Psoas muscle (tissue), 8 donors: ENCODE measurements around the gene KDM4C. TPM values are rescaled to one million over a fixed set of nuclear protein-coding genes. Genes with fewer than 3 reads are reported as not detected.

Experiments used
- ATAC-seq, 4 donors: fragments of 200-7000 bp; cut with Tn5 transposase; one replicate each; pipeline ENCODE4 v1.9.1; 2020; ENCODE audit warnings: moderate library complexity in 3 of 4, mild to moderate bottlenecking in 2 of 4
- DNase-seq, 2 donors: peaks; one replicate each; pipeline ENCODE4 v3.0.0-alpha.2; 2020
- H3K27ac ChIP-seq: fragments of 200-600 bp; one replicate; pipeline ENCODE4 v1.8.0; 2022
- H3K27me3 ChIP-seq, 3 donors: fragments of 200-600 bp in 1 of 3; one replicate each; pipeline versions ENCODE4 v1.6.1 to v1.8.0; 2013 to 2022; ENCODE audit warnings: low read length in 2 of 3, mild to moderate bottlenecking in 2 of 3, moderate library complexity in 1 of 3; ENCODE audit not compliant: insufficient read depth in 3 of 3
- H3K36me3 ChIP-seq, 2 donors: fragments of 200-600 bp in 1 of 2; one replicate each; pipeline versions ENCODE4 v1.6.1 to v1.8.0; 2013 to 2022; ENCODE audit warnings: low read depth in 1 of 2, mild to moderate bottlenecking in 1 of 2, moderate library complexity in 1 of 2; ENCODE audit not compliant: insufficient read depth in 1 of 2
- H3K4me1 ChIP-seq: fragments of 200-600 bp; one replicate; pipeline ENCODE4 v1.8.0; 2022
- H3K4me3 ChIP-seq: fragments of 200-600 bp; one replicate; pipeline ENCODE4 v1.8.0; 2022; ENCODE audit warnings: mild to moderate bottlenecking
- H3K9me3 ChIP-seq: fragments of 200-600 bp; one replicate; pipeline ENCODE4 v1.8.0; 2022
- WGBS, 3 donors: extraction: QIAGEN DNeasy Blood & Tissue Kit; methylation state at CpG; one replicate each; pipeline versions ENCODE4 v1.1.6 to v1.1.7; 2013; 5-methylcytosine and 5-hydroxymethylcytosine counted together
- intact Hi-C, 2 donors: fragments of 100-400 bp; cut with DNase I; formaldehyde crosslinking; loops; one replicate each; pipeline versions ENCODE4 v1.11.0 to v1.14.2; 2022
- polyA plus RNA-seq, 3 donors: library from polyadenylated mRNA; stranded (reverse); fragments of 200-250 nt; gene quantifications; one replicate each; pipeline ENCODE4 v1.2.3, GENCODE V29; 2013
- total RNA-seq, 4 donors: library from RNA; stranded (reverse); fragmentation: NEBNext Ultra II Directional in 2 of 4; extraction: Animal tissue kit (Norgen Biotek cat#: 25700) in 2 of 4; gene quantifications; one replicate each; pipeline versions ENCODE4 v1.2.1 to v1.2.4, GENCODE V29; 2021 to 2023
- TF ChIP-seq, protein P1 (sequence below): fragments of 200-600 bp; IDR thresholded peaks from one replicate; pipeline ENCODE4 v1.8.0; 2022; ENCODE audit warnings: antibody characterized with exemption
- donor health status: healthy with polysubstance abuse.
- donor health status: DM: no; HTN: no; CAD: no; lungs with moderate emphysema.
- donor health status: Bipolar disorder and iron deficiency.
- donor health status: healthy.
- donor health status: DM: yes; HTN: yes; CAD: no.
- donor health status: DM: no; HTN: no; CAD: no.
- donor health status: DM: no; HTN: no; CAD: no.
- donor health status: DM: yes; HTN: yes; CAD: no.

KDM4C gene
- total and polyA plus RNA-seq, 7 donors = 2.7 to 13.0 (median 10.1) TPM

DNA sequence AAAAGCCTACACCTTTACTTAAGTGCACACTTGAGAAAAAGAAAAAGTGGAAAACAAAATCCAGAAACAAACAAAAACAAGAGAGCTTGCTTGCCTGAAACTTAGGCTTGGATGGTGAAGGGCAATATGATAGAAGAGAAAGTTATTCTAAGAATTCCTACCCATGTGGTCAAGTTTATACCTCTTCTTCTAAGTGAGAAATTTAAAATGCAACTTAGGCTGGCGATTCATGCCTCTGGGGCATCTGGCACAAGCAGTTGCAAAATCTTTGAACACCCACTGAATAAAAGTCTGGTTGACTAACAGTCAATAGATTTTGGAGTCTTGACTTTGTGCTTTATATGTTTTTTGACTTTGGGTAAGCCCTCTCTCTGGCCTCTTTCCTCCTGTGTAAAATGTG, 239.6 kb downstream of the KDM4C start:
- Histone ChIP-seq H3K36me3 (peaks cover 6 to 30% of the 10 kb centered on the region in 2 donors), H3K4me1 (no peaks in the 10 kb centered on the region), H3K27ac (no peak overlapping the region), H3K27me3 (no peaks in the 10 kb centered on the region), H3K4me3 (no peak overlapping the region), H3K9me3 (no peaks in the 10 kb centered on the region)
- WGBS, 3 donors = 75 to 88% (median 83%) methylated on average over 1 of the region's 1 CpG
- intact Hi-C loops = no loop called here
- TF ChIP-seq, protein P1, sequence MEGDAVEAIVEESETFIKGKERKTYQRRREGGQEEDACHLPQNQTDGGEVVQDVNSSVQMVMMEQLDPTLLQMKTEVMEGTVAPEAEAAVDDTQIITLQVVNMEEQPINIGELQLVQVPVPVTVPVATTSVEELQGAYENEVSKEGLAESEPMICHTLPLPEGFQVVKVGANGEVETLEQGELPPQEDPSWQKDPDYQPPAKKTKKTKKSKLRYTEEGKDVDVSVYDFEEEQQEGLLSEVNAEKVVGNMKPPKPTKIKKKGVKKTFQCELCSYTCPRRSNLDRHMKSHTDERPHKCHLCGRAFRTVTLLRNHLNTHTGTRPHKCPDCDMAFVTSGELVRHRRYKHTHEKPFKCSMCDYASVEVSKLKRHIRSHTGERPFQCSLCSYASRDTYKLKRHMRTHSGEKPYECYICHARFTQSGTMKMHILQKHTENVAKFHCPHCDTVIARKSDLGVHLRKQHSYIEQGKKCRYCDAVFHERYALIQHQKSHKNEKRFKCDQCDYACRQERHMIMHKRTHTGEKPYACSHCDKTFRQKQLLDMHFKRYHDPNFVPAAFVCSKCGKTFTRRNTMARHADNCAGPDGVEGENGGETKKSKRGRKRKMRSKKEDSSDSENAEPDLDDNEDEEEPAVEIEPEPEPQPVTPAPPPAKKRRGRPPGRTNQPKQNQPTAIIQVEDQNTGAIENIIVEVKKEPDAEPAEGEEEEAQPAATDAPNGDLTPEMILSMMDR = no peak
- DNase-seq = no peak
- no peak for ATAC-seq

DNA sequence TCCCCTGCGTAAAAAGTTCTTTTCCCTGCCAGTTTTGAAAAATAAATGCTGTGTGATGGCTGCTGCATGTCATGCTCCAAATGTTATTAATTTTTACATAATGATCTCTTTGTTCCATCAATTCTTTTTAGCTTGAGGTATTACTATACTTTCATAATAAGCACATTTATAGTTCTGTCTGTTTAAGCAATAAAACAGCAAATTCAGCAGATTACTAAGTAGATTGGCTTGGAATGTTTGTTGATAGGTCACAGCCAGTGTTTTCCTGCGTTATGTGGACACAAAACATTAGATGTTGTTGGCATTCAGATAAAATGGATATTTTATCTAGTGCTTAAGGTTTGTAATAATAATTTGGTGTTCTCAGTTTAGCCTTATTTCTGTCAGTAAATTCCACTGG, 242.0 kb downstream of the KDM4C start:
- intact Hi-C loops = no loop called here
- Histone ChIP-seq H3K36me3 (peaks cover 6 to 24% of the 10 kb centered on the region in 2 donors), H3K27ac (no peak overlapping the region), H3K4me1 (no peaks in the 10 kb centered on the region), H3K9me3 (no peaks in the 10 kb centered on the region), H3K4me3 (no peak overlapping the region), H3K27me3 (no peaks in the 10 kb centered on the region)
- ATAC-seq = no peak
- no peak for DNase-seq
- 63 to 83% (median 69%) methylated on average over 2 of the region's 2 CpGs for WGBS, 3 donors
- TF ChIP-seq, protein P1 = no peak

DNA sequence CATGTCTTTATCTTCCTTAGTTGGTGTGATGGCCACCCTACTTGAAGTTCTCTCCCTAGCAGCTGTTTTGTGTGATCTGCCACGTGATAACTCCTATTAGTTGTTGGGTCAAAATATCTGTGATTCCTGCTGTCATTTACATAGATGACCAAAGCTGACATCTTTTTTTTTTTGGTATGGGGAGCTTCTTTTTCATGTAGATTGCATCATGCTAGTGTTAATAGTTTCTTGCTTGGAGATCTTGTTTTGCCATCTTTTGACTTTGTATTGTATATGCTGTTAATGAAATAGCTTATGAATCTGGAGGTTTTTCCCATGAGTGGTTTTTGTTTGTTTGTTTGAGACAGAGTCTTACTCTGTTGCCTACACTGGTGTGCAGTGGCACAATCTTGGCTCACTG, 243.8 kb downstream of the KDM4C start:
- Histone ChIP-seq H3K4me1 (no peaks in the 10 kb centered on the region), H3K4me3 (no peak overlapping the region), H3K9me3 (no peaks in the 10 kb centered on the region), H3K27ac (no peak overlapping the region), H3K27me3 (no peaks in the 10 kb centered on the region), H3K36me3 (peaks cover 0 to 10% of the 10 kb centered on the region in 2 donors)
- ATAC-seq = no peak
- TF ChIP-seq, protein P1 = no peak
- WGBS, 3 donors = 75 to 81% (median 76%) methylated on average over 1 of the region's 1 CpG
- DNase-seq = no peak
- intact Hi-C loops = no loop called here

DNA sequence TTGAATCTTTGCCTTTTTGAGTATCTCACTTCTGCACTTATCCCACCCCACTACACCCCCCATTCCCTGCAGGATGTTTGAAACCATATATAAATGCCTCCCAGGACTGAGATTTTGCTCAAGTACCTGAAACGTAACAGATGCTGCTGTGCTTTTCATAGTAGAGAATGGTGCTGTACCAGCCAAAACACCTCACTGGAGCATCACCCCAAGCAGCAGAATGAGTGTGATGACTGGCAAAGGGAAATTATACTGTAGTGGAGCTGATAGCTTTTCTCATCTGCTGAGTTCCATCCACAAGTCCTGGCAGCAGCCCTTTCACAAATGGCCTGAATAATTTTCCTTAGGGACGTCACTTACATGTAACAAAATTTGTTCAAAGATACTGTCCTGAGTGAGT, 246.1 kb downstream of the KDM4C start:
- TF ChIP-seq, protein P1 = no peak
- Histone ChIP-seq H3K36me3 (peaks cover 0 to 4% of the 10 kb centered on the region in 2 donors), H3K27me3 (no peaks in the 10 kb centered on the region), H3K9me3 (no peaks in the 10 kb centered on the region), H3K4me1 (no peaks in the 10 kb centered on the region), H3K27ac (no peak overlapping the region), H3K4me3 (no peak overlapping the region)
- intact Hi-C loops = no loop called here
- 78 to 86% (median 86%) methylated on average over 2 of the region's 2 CpGs for WGBS, 3 donors
- no peak for ATAC-seq
- no peak for DNase-seq

DNA sequence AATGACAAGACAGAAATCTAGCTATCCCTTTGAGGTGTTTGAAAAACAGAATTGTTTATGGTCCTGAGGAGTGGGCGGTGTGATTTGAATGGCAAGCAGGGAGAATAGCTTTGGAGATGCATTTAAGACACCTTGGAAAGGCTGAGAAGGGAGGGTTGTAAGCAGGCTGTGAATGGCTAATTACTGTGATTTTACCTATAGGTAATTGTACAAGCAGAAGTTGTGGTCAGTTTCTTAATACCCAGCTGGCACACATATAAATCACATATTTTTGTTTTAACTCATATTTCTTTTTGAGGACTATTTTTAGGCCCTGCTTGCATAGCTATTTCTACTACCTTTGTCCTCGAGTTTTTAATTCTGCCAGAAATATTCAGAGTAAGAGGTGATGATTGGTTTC, 248.6 kb downstream of the KDM4C start:
- no peak overlapping the region for H3K27ac ChIP-seq
- peaks cover 2 to 4% of the 10 kb centered on the region in 2 donors for H3K36me3 ChIP-seq
- no peak for ATAC-seq
- TF ChIP-seq, protein P1 = no peak
- no peak for DNase-seq
- no peak overlapping the region for H3K4me3 ChIP-seq
- WGBS, 3 donors = 67 to 83% (median 70%) methylated on average over 2 of the region's 2 CpGs
- no peaks in the 10 kb centered on the region for H3K4me1 ChIP-seq
- H3K27me3 ChIP-seq = no peaks in the 10 kb centered on the region
- intact Hi-C loops = no loop called here
- peaks cover 5% of the 10 kb centered on the region for H3K9me3 ChIP-seq
